HG02870 (cell line): ENCODE measurements around the gene EIF5.
A peak's percentile ranks its signal among the peaks of the same experiment; 100 is the strongest.

Experiments used
- ATAC-seq: cut with Tn5 transposase; IDR thresholded peaks from one replicate; pipeline ENCODE4 v1.9.1; 2021; ENCODE audit warnings: mild to moderate bottlenecking, moderate library complexity; ENCODE audit not compliant: unreplicated experiment

The EIF5 gene

GRCh38 chr14:103361867-103362266, 27.8 kb downstream of the EIF5 start:
- no peak for ATAC-seq

- no peak for ATAC-seq
These were observed 28.7 kb downstream of the EIF5 start for GRCh38 chr14:103362780-103363179.

GRCh38 chr14:103366741-103367140, 32.7 kb downstream of the EIF5 start:
- no peak for ATAC-seq

GRCh38 chr14:103367995-103368394, 34.0 kb downstream of the EIF5 start:
- ATAC-seq, result no peak

GRCh38 chr14:103370087-103370486, 36.0 kb downstream of the EIF5 start:
- ATAC-seq, result no peak

GRCh38 chr14:103372017-103372416, 38.0 kb downstream of the EIF5 start:
- no peak for ATAC-seq

GRCh38 chr14:103372552-103373304, 38.7 kb downstream of the EIF5 start:
- ATAC-seq, result no peak

- ATAC-seq, result no peak
These were observed 40.1 kb downstream of the EIF5 start for GRCh38 chr14:103374121-103374520.

- ATAC-seq, result no peak
These were observed 43.5 kb downstream of the EIF5 start for GRCh38 chr14:103377522-103378037.

- no peak for ATAC-seq
These were observed 44.2 kb downstream of the EIF5 start for GRCh38 chr14:103378038-103378854.

GRCh38 chr14:103380719-103381377, 46.8 kb downstream of the EIF5 start:
- no peak for ATAC-seq

GRCh38 chr14:103382376-103382775, 48.3 kb downstream of the EIF5 start:
- ATAC-seq, result no peak

GRCh38 chr14:103384450-103385151, 50.6 kb downstream of the EIF5 start:
- ATAC-seq, result no peak

GRCh38 chr14:103385152-103385928, 51.3 kb downstream of the EIF5 start, which contains the start of gene MARK3:
MARK3 (plus strand) TSS chr14:103385415; CDS start chr14:103386030, 615 bp downstream.
- peak; percentile 91 for ATAC-seq

GRCh38 chr14:103385929-103386712, 52.1 kb downstream of the EIF5 start:
- ATAC-seq, result peak; percentile 4

GRCh38 chr14:103386713-103387329, 52.8 kb downstream of the EIF5 start:
- ATAC-seq, result no peak

GRCh38 chr14:103388664-103389063, 54.6 kb downstream of the EIF5 start:
- no peak for ATAC-seq

- no peak for ATAC-seq
These were observed 56.6 kb downstream of the EIF5 start for GRCh38 chr14:103390605-103391004.

- ATAC-seq, result no peak
These were observed 57.0 kb downstream of the EIF5 start for GRCh38 chr14:103391048-103391447.
